Neutrophil (primary cell): Measurements from ENCODE around the gene SF3B6.

ENCODE experiments used
- H3K27ac ChIP-seq: fragments of 200-600 bp; sonication (generic); 2 replicates; pipeline ENCODE4 v1.5.1; 2016; ENCODE audit warnings: mild to moderate bottlenecking, moderate library complexity
- H3K27me3 ChIP-seq: fragments of 200-600 bp; sonication (generic); 2 replicates; pipeline ENCODE4 v1.6.0; 2016; ENCODE audit warnings: mild to moderate bottlenecking
- H3K36me3 ChIP-seq: fragments of 200-600 bp; sonication (generic); 2 replicates; pipeline ENCODE4 v1.5.1; 2017
- H3K4me1 ChIP-seq, 2 experiments: fragments of 200-600 bp in 1 of 2; sonication (generic) in 1 of 2; 1 replicate in 1 of 2; 2 replicates in 1 of 2; pipeline versions ENCODE4 v1.5.1 to v1.6.1; 2013 to 2016; ENCODE audit warnings: low read depth in 1 of 2, low read length in 1 of 2, mild to moderate bottlenecking in 1 of 2, moderate library complexity in 1 of 2; ENCODE audit not compliant: control insufficient read depth in 1 of 2, insufficient read depth in 1 of 2
- H3K4me3 ChIP-seq, 2 experiments: fragments of 200-600 bp in 1 of 2; sonication (generic) in 1 of 2; 1 replicate in 1 of 2; 2 replicates in 1 of 2; pipeline ENCODE4 v1.5.1; 2013 to 2016; ENCODE audit warnings: low read depth in 1 of 2, low read length in 1 of 2, mild to moderate bottlenecking in 1 of 2, moderate library complexity in 1 of 2
- H3K9me3 ChIP-seq: fragments of 200-600 bp; sonication (generic); 2 replicates; pipeline ENCODE4 v1.5.1; 2016
- TF ChIP-seq, protein P1 (sequence below): fragments of 200-600 bp; sonication (generic); IDR thresholded peaks from 2 replicates; pipeline ENCODE4 v1.5.1; 2016; ENCODE audit warnings: antibody characterized with exemption

Gene SF3B6

DNA sequence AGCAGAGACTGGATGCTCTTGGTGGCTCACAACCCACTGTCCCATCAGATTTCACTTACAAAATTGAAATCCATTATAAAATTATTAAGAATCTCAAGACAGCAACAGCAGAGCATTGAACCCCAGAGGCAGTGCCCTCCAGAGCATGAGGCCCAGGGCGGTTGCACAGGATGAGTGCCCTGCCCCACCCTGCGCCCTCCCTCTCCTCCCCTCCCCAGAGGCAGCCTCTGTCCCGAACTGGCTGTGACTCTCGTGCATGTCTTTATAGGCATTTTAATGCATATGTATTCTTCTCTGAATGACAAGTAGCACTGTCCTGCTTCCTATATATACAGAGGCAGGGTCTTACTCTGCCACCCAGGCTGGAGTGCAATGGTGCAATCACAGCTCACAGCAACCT is 55.9 kb downstream of the SF3B6 start:
- TF ChIP-seq, protein P1, sequence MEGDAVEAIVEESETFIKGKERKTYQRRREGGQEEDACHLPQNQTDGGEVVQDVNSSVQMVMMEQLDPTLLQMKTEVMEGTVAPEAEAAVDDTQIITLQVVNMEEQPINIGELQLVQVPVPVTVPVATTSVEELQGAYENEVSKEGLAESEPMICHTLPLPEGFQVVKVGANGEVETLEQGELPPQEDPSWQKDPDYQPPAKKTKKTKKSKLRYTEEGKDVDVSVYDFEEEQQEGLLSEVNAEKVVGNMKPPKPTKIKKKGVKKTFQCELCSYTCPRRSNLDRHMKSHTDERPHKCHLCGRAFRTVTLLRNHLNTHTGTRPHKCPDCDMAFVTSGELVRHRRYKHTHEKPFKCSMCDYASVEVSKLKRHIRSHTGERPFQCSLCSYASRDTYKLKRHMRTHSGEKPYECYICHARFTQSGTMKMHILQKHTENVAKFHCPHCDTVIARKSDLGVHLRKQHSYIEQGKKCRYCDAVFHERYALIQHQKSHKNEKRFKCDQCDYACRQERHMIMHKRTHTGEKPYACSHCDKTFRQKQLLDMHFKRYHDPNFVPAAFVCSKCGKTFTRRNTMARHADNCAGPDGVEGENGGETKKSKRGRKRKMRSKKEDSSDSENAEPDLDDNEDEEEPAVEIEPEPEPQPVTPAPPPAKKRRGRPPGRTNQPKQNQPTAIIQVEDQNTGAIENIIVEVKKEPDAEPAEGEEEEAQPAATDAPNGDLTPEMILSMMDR: no peak
- Histone ChIP-seq H3K27ac (no peak overlapping the region), H3K27me3 (no peaks in the 10 kb centered on the region), H3K4me3 (no peak overlapping the region), H3K36me3 (peaks cover 8% of the 10 kb centered on the region), H3K4me1 (no peaks in the 10 kb centered on the region), H3K9me3 (no peaks in the 10 kb centered on the region)

DNA sequence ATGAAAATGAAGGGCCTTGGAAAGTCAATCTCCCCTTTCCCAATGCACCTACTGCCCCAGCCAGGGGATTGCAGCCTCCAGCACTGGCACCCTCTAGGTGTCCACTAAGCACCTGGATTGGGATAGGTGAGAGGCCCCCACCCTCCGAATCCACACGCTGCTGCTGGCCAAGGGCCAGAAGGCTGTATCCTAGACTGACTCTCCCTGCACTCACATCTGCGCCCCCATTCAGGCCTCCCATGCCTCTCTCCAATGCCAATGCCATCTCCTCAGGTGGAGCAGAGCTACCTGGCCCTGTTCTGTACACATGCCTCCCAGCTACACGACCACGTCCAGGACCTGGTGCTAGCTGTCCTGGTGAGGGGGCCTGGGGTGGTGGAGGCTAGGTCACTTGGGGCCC is 56.4 kb downstream of the SF3B6 start:
- no peaks in the 10 kb centered on the region for H3K4me1 ChIP-seq
- H3K27ac ChIP-seq: no peak overlapping the region
- TF ChIP-seq, protein P1: no peak
- H3K9me3 ChIP-seq: no peaks in the 10 kb centered on the region
- H3K4me3 ChIP-seq: no peak overlapping the region
- peaks cover 8% of the 10 kb centered on the region for H3K36me3 ChIP-seq
- H3K27me3 ChIP-seq: no peaks in the 10 kb centered on the region

DNA sequence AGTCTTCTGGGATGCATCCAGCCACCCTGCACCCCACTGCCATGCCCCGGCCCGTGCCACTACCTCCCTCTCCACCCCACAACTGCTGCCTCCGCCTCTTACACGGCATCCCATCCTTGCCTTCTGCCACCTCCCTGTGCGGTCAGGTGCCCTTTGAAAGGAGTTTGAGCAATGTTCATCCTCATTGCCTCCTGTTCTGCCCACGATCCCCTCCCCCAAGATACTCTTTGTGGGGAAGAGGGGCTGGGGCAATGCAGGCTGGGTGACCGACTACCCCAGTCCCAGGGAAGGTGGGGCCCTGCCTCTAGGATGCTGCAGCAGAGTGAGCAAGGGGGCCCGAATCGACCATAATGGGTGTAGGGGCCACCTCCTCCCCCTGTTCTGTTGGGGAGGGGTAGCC is 57.9 kb downstream of the SF3B6 start:
- no peaks in the 10 kb centered on the region for H3K9me3 ChIP-seq
- peaks cover 3% of the 10 kb centered on the region for H3K27me3 ChIP-seq
- H3K4me1 ChIP-seq: no peaks in the 10 kb centered on the region
- TF ChIP-seq, protein P1: no peak
- no peak overlapping the region for H3K4me3 ChIP-seq
- H3K27ac ChIP-seq: no peak overlapping the region
- H3K36me3 ChIP-seq: peaks cover 7% of the 10 kb centered on the region

DNA sequence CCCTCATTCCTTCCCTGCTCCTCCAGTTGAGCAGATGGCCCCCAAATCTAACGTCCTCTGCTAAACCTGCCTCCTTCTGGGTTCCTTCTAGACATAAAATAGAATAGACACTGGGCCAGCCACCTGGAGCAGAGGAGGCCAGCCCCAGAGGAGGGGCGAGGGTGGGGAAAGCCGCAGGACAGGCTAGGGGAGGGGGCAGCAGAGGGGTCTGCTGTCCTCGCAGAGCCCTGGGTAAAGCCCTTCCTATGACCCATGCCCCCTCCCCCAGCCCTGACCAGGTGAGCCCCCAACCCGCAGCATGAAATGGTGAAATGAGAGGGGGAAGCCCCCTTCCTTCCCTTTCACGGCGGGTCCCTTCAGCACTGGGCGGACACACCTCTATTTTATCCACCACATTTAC is 58.4 kb downstream of the SF3B6 start:
- Histone ChIP-seq H3K4me3 (no peak overlapping the region), H3K27me3 (peaks cover 8% of the 10 kb centered on the region), H3K4me1 (no peaks in the 10 kb centered on the region), H3K27ac (no peak overlapping the region), H3K9me3 (no peaks in the 10 kb centered on the region), H3K36me3 (peaks cover 1% of the 10 kb centered on the region)
- TF ChIP-seq, protein P1: no peak
